ENCODE data around the gene TAOK1. TPM values are rescaled to one million over a fixed set of nuclear protein-coding genes. Genes with fewer than 3 reads are reported as not detected.

TAOK1 gene
- total and polyA plus RNA-seq, 2 of the 13 experiments (the other 11 are each of a cell fraction or from before 2014, with no cell fraction given): 14.1 to 23.0 TPM

DNA sequence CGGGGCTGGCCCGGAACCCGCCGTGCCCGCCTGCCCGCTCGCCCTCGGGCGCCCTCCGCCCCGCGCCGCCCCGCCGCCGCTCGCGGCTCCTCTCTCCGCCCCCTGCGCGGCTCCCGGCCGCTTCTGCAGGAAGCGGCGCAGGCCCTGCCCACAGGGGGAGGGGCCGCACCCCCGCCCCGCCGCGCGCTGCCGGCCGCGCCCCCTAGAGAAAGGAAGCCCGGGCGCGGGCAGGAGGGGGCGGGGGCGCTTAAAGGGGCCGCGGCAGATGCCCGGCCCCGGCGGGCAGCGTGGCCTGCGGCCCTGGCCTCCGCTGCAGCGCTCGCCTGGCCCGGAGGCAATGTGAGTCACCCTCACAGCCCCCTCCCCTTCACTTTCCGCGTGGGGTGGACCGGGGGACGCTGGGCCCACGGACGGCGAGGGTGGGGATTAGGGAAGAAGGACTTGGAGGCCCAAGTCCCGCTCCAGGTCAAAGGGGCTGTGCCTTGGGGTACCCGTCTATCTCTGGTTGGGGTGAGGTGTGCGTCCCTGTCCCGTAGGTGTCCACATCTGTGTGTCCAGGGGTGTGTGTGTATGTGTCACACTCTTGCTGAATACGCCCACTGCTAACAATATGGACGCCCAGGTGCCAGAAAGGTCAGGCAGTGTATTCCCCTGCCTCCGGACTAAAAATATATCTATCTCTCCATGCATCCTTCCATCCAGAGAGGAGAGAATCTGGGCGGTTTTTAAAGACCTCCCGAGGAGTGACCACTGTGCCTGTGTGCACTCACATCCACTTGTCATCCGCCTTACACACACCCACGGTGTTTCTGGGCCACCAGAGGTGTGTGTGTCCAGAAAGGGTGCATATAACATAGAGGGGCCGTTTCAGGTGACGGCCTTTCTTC lies 199.6 kb downstream of the TAOK1 start, which contains the start of gene GIT1 (continued):
- TF ChIP-seq, protein P1, sequence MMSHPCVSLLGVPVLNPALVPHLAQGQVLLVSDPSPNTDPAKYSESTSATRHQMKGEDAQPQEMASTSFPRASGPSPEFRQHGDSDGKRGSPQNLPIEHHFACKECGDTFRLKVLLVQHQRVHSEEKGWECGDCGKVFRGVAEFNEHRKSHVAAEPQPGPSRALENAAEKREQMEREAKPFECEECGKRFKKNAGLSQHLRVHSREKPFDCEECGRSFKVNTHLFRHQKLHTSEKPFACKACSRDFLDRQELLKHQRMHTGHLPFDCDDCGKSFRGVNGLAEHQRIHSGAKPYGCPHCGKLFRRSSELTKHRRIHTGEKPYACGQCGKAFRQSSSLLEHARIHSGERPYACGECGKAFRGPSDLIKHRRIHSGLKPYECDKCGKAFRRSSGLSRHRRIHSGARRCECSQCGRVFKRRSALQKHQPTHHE (CRISPR knock-in tag; IDR thresholded peaks at IDR 0.05; ENCODE audit: borderline replicate concordance): no peak
- TF ChIP-seq ZNF772 (CRISPR knock-in tag; IDR thresholded peaks at IDR 0.05) (0 out of 2 replicates have a peak, but pooled peaks have one; percentile 31), ARNT2 (CRISPR knock-in tag; IDR thresholded peaks at IDR 0.05; ENCODE audit: low read depth) (peak; percentile 58; the same call in 1 of the 2 replicates), ZNF737 (CRISPR knock-in tag; IDR thresholded peaks at IDR 0.05; ENCODE audit: borderline replicate concordance) (0 out of 2 replicates have a peak, but pooled peaks have one; percentile 48), MAZ (IDR thresholded peaks at IDR 0.05; ENCODE audit: borderline replicate concordance, low read depth, low read length) (peak; percentile 76), MAZ (CRISPR knock-in tag; IDR thresholded peaks at IDR 0.05; ENCODE audit: low read depth) (peak; percentile 56; the same call in 1 of the 2 replicates), ZSCAN22 (CRISPR knock-in tag; IDR thresholded peaks at IDR 0.05) (no peak), SETDB1 (CRISPR knock-in tag; IDR thresholded peaks at IDR 0.05; ENCODE audit: borderline replicate concordance) (no peak), TBP (CRISPR knock-in tag; IDR thresholded peaks at IDR 0.05) (no peak), ELF4 (CRISPR knock-in tag; IDR thresholded peaks at IDR 0.05; ENCODE audit: borderline replicate concordance) (no peak), ZNF160 (CRISPR knock-in tag; IDR thresholded peaks at IDR 0.05) (peak; percentile 17; the same call in 1 of the 2 replicates), ZNF747 (CRISPR knock-in tag; IDR thresholded peaks at IDR 0.05; ENCODE audit: borderline replicate concordance) (0 out of 2 replicates have a peak, but pooled peaks have one; percentile 17), ZNF274 (CRISPR knock-in tag; IDR thresholded peaks at IDR 0.05) (no peak), FOXK2 (IDR thresholded peaks at IDR 0.05) (no peak)
- TF ChIP-seq, protein P2, sequence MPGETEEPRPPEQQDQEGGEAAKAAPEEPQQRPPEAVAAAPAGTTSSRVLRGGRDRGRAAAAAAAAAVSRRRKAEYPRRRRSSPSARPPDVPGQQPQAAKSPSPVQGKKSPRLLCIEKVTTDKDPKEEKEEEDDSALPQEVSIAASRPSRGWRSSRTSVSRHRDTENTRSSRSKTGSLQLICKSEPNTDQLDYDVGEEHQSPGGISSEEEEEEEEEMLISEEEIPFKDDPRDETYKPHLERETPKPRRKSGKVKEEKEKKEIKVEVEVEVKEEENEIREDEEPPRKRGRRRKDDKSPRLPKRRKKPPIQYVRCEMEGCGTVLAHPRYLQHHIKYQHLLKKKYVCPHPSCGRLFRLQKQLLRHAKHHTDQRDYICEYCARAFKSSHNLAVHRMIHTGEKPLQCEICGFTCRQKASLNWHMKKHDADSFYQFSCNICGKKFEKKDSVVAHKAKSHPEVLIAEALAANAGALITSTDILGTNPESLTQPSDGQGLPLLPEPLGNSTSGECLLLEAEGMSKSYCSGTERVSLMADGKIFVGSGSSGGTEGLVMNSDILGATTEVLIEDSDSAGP (CRISPR knock-in tag; IDR thresholded peaks at IDR 0.05; ENCODE audit: borderline replicate concordance): peak; percentile 99
- TF ChIP-seq, protein P3, sequence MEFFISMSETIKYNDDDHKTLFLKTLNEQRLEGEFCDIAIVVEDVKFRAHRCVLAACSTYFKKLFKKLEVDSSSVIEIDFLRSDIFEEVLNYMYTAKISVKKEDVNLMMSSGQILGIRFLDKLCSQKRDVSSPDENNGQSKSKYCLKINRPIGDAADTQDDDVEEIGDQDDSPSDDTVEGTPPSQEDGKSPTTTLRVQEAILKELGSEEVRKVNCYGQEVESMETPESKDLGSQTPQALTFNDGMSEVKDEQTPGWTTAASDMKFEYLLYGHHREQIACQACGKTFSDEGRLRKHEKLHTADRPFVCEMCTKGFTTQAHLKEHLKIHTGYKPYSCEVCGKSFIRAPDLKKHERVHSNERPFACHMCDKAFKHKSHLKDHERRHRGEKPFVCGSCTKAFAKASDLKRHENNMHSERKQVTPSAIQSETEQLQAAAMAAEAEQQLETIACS (CRISPR knock-in tag; IDR thresholded peaks at IDR 0.05): 0 out of 2 replicates have a peak, but pooled peaks have one; percentile 36
- TF ChIP-seq, protein P4, sequence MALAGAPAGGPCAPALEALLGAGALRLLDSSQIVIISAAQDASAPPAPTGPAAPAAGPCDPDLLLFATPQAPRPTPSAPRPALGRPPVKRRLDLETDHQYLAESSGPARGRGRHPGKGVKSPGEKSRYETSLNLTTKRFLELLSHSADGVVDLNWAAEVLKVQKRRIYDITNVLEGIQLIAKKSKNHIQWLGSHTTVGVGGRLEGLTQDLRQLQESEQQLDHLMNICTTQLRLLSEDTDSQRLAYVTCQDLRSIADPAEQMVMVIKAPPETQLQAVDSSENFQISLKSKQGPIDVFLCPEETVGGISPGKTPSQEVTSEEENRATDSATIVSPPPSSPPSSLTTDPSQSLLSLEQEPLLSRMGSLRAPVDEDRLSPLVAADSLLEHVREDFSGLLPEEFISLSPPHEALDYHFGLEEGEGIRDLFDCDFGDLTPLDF (CRISPR knock-in tag; IDR thresholded peaks at IDR 0.05): 0 out of 2 replicates have a peak, but pooled peaks have one; percentile 10
- TF ChIP-seq, protein P5, sequence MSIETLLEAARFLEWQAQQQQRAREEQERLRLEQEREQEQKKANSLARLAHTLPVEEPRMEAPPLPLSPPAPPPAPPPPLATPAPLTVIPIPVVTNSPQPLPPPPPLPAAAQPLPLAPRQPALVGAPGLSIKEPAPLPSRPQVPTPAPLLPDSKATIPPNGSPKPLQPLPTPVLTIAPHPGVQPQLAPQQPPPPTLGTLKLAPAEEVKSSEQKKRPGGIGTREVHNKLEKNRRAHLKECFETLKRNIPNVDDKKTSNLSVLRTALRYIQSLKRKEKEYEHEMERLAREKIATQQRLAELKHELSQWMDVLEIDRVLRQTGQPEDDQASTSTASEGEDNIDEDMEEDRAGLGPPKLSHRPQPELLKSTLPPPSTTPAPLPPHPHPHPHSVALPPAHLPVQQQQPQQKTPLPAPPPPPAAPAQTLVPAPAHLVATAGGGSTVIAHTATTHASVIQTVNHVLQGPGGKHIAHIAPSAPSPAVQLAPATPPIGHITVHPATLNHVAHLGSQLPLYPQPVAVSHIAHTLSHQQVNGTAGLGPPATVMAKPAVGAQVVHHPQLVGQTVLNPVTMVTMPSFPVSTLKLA (IDR thresholded peaks at IDR 0.05): no peak
- TF ChIP-seq, protein P6, sequence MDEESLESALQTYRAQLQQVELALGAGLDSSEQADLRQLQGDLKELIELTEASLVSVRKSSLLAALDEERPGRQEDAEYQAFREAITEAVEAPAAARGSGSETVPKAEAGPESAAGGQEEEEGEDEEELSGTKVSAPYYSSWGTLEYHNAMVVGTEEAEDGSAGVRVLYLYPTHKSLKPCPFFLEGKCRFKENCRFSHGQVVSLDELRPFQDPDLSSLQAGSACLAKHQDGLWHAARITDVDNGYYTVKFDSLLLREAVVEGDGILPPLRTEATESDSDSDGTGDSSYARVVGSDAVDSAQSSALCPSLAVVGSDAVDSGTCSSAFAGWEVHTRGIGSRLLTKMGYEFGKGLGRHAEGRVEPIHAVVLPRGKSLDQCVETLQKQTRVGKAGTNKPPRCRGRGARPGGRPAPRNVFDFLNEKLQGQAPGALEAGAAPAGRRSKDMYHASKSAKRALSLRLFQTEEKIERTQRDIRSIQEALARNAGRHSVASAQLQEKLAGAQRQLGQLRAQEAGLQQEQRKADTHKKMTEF (CRISPR knock-in tag; IDR thresholded peaks at IDR 0.05): peak; percentile 26; the same call in 1 of the 2 replicates

Data from HepG2 (cell line).